COR-L47 (cell line): ENCODE results near the gene SORCS2.

Experiments used
- DNase-seq: peaks from one replicate; lab custom pipeline; 2025; lab: John Stamatoyannopoulos, UW

Gene SORCS2

DNA sequence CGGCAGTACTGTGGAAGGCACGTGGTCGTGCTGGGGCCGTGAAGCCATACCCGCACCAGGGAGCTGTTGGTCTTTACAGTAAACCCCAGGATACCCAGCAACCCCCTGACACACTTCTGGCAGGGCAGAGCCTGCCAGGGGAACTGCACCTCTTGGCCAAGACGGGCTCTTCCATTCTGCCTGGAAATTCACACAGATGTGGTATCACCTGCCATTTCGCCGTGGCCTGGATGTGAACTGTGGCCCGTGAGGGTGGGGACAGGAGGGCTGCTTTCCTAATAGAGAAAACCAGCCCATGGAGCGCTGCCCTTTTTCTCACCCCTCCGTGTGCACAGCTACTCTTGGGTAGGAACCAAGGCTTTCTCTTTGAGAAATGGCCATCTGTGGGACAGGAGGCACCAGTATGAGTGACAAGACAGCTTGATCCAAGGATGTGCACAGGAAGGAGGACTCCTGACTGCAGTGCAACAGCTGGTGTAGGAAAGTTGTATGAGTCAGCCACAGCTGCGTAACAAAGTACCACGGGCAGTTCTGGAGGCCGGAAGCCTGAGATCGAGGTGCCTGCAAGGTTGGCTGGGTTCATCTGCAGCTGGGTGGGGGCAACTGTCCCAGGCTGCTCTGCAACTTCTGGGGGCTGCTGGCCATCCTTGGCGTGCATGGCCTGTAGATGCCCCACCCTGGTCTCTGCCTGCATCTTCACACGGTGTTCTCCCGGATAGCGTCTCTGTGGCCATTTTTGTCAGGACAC is 146.7 kb downstream of the SORCS2 start:
- DNase-seq = no peak

DNA sequence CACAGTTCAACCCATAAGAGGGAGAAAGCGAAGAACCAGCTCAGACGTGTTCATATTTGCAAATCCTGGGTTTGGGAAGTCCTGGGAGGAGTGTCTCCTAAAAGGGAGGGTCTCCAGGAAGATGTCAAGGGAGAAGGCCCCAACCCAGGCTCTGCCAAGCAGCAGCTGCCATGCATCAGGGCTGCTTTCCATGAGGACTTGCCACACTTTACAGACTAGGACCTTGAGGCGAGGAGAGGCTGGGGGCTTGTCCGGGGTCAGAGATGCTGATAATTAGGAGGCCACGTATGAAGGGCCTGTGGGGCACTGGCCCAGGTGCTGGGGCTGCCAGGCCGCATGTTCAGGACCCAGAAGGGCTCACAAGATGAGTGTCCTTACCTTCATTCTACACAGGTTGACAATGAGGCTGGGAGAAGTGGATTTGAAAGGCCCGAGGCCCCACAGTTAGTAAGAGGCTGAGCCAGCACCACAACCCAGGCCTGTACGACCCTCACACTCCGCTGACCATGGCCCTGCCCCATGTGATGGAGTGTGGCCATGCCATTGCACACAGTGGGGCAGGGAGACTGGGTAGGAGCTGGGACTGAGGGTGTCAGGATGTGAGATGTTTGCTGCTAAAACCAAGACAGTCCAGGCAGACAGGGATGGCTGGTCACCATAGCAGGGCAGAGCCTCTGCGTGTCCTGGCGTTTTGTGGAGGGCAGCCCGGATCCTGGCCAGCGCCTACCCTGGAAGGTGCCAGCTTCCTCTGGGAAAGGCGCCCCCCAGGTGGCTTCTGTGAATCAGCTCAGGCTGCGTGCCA is 147.6 kb downstream of the SORCS2 start:
- no peak for DNase-seq

DNA sequence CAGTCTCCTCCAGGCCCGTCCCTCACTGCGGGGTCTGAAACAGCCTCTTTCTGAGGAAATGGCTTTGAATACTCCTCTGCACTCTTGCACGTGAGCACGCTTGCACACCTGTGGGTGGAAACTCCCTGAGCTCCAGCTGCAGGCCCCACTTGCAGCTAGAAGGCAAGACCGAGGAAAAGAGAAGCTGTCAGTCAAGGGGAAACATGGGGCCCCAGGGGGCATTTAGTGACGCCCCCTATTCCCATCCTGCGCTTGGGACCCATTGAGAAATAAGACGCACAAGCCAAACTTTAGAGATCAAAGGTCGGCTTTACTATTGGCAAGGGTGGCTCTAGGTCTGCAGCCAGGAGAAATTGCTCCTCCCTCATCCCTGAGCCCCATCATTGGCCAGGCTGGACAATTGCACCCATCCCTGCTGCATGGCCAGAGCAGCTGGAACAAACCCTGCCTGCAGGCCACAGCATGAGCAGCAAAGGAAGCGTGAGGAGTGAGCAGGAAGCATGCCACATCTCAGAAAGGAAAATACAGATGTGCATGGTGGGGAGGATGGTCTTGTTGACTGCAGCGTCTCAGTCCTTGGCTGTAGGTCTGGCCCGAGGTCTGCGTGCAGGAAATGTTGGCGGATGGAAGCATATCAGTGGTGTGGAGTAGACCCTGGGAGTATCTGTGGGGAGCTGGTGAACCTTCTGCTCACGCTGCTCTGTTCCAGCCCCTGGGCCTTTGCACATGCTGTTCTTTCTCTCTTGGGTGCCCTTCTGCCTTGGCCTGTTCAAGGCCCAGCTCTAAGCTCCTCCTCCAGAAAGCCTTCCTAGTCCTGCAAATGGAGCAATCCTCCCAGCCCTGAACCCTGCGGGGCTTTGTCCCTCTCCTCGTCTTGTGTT is 148.5 kb downstream of the SORCS2 start:
- no peak for DNase-seq

DNA sequence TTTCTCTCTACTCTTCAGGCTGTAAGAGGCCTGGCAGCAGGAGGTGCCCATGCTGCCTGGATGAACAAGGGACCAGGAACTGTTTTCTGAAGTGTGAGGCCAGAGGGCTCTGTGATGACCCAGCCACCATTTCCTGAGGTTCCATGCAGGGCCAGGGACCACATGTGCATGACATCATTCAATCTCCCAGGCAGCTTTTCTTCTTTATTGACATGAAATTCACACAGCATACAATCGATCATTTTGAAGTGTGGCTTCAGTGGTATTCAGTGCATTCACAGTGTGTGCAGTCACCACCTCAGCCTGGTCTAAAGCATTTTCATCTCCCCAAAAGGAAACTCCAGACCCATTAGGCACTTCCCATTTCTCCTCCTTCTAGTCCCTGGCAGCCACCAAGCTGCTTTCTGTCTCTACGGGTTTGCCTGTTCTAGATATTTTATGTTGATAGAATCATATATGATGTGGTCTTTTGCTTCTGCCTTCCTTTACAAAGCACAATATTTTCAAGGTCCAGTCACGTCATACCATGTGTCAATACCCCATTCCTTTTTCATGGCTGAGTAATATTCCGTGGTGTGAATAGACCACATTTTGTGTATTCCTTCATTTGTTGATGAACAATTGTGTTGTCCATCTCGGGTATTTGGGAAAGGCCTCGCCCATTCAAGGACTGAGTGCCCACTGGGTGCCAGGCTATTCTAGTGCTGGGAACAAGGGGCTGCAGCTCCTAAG is 149.3 kb downstream of the SORCS2 start:
- no peak for DNase-seq

DNA sequence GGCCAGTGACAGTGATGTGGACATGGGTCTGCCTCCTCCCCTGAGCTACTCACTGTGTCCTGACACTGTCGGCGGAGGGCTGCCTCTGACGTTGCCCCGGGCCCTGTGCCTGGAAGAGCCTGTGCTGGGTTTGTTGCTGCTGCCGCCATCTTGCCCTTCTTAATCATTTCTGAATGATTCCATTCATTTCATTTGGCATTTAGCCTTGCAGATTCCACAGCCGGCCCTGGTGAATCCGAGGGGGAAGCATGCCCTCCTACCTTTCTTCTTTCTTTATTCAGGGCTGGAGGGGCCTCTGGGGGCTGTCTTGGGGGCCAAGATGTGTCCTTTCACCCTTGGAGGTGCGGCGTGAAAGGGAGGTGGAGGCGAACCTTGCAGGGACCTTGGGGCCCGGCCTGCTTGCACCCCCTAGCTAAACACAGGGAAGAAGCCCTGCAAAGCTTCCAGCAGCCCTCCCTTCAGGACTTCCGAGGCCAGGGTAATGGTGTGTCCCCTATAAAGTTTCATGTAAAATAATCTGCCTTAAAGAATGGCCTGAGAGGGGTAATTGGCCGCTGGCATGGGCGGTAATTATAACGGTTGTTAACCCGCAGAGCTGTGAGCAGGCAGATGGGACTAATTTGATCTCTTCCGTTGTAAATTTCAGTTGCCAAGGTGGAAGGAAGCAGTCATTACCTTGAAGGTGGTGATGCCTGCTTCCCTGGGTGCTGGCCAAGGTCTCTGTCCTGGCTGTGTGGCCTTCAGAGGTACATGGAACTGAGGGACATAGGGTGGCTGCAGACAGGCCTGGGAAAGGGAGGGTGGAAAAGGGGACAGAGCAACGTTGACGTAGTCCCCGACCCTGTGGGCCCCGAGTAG is 150.1 kb downstream of the SORCS2 start:
- DNase-seq = peak; percentile 24

DNA sequence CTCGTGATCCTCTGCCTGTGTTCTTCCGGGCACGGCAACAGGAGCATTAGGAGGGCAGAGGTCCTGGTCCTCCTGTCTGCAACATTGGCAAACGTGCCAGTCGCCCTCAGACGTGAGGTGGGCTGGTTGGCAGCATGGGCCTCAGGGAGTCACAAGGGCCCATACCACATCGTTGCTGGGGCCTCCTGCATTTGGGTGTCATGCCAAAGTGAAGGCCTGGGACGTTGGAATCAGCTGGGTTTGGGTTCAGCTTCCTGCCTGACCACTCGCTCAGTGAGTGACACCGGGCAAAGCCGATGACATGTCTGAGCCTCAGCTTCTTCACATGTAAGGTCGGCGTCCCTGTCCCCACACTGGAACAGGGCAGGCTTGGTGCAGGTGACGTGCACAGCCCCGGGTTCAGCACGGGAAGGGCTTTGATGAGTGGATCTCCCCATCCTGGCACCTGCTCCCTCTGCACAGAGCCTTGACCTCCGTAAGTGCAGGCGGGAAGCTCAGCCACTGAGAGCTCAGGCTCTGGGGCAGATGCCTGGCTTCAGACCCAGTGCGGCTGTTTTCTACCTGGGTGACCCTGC is 150.8 kb downstream of the SORCS2 start:
- DNase-seq = no peak

DNA sequence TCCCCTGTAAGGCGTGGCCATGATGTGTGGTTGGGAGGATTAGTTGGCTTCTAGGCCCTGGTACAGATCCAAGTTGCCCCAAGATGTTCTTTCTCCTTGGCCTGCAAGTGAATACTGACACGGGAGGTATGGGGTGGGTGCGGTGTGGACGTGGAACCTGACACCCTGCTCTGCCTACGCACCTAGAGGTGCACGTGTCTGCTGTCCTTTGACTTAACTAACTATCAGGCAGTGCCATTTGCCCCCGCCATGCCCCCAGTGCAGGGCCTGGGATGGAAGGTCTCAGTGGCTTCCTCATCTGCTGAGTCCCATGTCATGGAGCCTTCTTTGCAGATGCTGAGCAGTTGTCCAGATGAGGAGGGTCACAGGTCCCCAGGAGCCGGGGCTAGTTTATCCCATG is 151.6 kb downstream of the SORCS2 start:
- DNase-seq = no peak

DNA sequence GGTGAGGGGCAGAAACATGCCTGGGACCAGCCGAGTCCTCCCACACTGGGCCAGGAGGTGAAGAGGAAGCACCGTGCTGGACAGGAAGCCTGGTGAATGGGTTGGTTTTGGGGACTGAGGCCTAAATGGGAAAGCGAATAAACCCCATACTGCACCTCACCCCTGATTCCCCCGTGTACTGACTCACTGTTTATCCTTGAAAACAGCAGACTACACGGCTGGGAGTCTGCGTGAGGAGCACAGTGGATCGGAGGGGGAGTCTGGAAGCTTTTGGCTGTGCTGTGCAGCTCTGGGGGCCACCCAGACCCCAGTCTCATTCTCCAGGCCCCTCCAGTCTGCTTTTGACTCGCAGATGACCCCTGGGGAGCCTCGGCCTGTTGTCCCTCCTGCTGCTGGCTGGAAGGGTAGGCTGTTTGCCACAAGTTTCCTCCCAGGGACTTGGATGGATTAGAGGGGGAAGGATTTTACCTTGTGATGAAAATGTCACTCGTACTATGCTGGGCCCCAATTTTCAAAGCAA is 152.4 kb downstream of the SORCS2 start:
- no peak for DNase-seq

DNA sequence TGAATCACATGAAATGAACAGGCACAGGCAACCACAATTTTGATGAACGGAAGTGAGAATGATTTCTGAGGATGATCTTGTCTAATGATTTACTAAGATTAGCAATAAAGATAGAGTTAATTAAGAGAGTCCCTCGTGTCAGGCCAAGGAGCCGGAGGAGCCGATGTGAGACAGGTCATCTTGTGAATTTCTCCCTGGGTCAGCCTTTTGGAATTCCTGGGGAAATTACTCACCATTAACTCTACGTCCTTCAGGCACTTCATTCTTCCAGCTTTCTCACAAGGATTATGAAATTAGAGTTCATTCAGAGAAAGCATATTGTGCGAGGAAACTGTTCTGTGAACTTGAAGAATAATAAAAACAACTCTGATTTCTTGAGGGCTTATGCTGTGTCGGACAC is 155.6 kb downstream of the SORCS2 start:
- DNase-seq = no peak

DNA sequence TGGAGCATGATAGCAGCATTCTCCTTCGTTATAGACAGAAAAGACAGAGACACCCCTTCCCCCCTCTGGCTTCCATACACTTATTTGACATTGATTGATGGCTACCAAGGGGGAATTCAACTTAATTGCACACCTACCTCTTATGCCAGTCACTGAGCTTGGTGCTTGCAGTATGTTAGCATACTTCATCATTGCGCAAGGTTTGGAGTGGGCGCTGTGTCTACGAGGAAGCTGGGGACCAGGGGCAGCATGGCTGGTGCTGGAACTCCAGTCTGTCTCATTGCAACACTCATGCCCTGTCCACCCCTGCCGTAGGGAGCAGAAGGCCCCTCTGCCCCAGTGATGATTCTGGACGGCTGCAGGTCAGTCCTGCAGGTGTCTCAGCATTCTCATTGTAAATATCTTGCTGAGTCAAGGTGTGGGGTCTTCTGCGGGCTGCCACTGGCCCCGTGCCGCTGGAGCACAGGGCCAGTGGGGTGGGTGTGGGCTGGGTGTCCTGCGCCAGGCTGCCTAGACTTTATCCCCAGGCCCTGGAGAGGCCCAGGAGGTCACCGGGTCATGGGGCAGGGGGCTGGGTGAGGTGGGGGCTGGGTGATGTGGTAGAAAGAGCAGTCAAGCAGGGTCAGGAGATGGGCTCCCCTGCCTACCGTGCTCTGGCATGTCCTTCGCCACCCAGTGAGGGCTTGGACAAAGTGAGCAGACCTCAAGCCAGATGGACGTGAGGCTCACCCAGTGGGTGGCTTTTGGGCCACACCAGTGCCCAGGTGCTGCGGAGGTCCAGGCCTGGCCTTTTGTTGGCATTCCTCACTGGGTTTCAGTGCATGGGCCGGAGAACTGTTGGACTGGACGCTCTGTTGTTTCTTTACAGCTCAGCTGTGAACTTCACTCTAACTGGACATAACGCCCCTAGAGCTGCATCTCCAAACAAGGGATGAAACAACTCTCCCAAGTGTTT is 156.9 kb downstream of the SORCS2 start:
- no peak for DNase-seq

DNA sequence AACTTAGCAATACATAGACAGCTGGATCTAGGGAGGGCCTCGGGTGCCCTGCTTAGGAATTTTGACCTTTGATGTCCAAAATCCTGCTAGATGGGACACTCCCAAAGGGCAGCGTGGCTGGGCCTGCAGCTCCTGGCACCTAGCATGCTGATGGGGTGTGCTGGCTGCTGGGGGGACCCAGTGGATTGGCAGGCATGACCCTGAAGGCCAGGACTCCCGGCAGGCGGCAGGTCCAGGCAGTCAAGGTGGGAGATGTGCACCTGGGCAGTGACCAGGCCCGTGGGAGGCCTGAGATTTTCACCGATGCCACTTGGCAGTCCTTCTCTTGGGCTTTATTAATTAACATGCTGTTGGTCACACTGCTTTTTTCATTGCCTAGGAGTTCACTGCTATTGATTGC is 158.1 kb downstream of the SORCS2 start:
- DNase-seq = no peak

DNA sequence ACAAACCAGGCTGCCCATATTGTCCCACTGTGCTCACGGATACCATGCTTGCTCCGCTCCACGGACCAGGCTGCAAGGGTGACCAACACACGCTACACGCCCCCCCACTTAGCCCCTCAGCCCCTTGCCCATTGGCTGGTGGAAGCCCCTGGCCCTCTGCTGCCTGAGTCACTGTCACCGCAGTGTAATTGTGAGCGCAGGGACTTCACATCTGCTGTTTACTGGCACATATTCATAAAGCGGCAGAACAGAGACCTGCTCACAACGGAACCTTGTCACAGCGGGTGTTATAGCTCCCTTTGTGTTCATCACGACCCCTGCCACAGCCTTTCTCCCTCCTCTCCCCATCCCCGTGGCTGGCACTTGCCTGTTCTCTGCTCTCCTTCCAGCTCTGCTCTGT is 158.7 kb downstream of the SORCS2 start:
- no peak for DNase-seq

DNA sequence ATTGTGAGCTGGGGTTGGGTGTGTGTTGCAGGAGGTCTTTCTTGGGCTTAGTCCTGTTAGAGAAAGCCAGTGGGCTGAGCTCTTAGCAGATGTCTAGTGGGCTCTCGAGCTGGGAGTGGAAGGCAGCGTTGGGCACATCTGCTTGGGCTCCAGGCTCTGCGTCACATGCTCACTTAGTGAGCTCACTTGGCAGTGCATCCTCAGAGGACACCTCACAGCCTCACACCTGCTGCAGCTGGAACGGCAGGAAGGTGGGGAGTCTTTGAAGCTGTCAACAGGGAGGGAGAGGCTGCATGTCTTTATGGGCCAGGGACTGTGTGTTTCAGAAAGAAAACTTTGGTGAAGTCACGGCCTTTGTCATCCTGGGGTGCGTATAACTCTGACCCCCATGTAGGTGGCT is 160.1 kb downstream of the SORCS2 start:
- DNase-seq = peak; percentile 44

DNA sequence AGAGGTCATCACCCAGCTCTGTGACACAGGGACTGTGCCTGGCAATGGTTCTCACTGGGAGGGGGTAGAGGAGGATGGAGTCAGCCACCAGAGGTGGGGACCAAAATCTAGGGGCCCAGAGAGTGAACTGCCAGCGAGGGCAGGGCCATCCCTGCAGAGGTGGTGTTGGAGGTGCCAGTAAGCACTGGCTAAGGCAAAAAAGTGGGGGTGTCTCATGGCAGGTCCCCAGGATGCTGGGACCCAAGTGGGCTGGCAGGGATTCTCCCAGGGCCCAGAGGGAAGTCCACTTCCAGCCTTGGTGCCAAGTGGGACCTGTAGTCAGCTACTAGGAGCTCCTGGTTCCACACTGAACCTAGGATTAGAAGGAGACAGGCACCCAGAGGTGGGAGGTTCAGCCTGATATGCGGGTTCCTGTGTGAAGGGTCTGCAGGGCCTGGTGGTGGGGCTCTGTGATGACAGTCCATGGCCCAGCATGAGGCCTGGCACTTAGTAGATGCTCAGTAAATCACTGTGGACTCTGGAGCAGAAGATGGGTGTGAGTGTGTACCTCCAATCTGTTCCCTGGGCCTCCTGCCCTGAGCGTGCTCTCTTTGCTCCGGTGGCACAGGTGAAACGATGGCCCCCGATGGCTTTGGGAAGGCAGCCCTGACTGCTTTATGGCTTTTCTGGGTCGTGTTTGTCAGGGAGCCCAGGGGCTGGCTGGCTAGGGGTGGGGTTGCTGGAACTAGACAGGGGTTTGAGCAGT is 160.9 kb downstream of the SORCS2 start:
- DNase-seq = no peak

DNA sequence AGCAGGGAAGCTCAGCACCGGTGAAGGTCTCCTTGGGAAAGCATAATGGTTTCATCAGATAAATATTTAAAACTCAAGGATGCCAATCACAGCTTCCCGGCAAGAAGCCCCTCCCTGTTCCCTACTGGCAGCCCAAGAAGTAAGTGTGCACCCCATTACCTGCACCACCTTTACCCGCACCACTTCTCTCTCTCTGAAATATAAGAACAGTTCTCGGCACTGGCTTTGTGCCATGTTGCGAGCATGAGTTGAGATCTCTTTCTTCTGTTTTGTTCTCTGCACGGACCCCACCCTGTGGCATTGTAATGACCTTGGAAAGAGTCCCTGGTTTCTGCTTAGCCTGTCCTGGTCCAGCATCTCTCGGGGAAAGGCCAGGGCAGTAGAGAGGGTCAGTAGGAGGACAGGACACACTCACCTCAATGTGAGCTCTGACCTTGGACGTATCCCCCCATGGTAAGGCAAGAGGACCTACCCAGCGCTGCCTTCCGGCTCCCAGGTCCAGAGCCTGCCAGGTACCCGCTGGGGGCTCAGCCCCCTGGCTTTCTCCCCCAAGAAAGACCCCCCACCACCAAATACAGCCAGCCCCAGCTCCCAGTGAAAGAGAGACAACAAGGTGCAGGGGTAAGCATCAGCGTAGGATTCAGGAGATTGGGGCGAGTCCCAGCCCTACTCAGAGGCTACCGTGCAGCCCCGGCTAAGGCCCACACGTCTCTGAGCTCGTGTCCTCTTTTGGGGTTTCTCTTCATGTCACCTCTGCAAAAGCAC is 161.7 kb downstream of the SORCS2 start:
- DNase-seq = no peak

DNA sequence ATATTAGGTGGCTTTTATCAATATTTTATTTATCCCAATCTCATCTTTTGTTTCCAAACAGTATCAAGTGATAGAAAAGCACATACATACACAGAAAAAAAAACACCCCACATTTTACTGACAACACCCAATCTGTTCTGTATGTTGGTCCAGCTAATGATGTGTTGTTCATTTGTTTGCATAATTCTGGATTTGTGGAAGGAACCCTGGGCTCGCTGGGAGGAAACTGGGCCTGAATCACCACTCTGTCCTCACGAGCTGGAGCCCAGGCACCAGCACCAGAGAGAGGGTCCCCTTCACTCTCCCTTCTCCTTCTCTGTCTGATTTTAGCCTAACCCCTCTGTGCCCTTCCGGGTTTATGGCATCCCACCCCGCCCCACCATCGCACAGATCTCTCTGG is 162.6 kb downstream of the SORCS2 start:
- no peak for DNase-seq

DNA sequence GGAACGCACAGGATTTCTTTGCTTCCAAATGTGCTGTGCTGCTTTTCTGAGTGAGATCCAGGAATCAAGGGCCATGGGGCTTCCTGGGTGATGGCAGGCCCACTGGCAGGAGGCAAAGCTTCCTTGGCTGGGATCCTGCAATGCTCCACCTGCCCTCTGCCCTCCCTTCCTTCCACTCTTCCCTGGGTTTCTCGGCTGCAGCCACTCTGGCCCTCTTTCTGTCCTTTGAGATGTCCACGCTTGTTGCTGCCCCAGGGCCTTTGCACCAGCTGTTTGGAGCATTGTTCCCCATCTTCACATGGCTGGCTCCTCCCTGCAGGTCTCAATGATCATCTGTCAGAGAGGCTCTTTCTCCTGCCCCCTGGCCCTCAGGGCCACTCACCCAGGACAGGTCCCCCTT is 163.5 kb downstream of the SORCS2 start:
- DNase-seq = no peak
